HG03460 (cell line): Measurements from ENCODE around the gene HCST.
"Not testable (repeated sequence)": the region's sequence is repeated elsewhere in the genome, so short reads cannot be mapped to it uniquely, and the experiment has no call there.

Source experiments
- ATAC-seq: cut with Tn5 transposase; IDR thresholded peaks from one replicate; pipeline ENCODE4 v1.9.1; 2021; ENCODE audit not compliant: unreplicated experiment

The HCST gene

GRCh38 chr19:35903550-35904179, 1.3 kb downstream of the HCST start:
- ATAC-seq, result peak; percentile 43

- ATAC-seq, result no peak
Observed at GRCh38 chr19:35904311-35905068, 2.2 kb downstream of the HCST start.

- ATAC-seq, result no peak
Observed at GRCh38 chr19:35905178-35905727, 2.9 kb downstream of the HCST start.

DNA sequence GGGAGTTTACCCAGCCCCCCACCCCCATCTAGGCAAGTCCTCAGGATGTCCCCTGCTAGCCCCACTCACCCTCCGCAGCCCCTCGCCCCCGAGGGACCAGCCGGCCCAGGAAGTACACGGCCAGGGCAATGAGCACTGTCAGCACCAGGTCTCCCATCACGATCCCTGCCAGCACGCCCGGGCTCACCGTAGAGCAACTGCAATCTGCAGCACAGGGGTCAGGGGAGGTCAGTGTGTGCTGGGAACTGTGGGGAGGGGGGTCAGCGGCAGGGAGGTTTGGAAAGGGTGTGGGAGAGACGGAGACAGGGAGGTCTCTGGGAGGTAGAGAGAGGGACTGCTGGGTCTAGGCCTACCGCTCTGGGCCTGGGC, 5.0 kb downstream of the HCST start:
- ATAC-seq, result no peak

DNA sequence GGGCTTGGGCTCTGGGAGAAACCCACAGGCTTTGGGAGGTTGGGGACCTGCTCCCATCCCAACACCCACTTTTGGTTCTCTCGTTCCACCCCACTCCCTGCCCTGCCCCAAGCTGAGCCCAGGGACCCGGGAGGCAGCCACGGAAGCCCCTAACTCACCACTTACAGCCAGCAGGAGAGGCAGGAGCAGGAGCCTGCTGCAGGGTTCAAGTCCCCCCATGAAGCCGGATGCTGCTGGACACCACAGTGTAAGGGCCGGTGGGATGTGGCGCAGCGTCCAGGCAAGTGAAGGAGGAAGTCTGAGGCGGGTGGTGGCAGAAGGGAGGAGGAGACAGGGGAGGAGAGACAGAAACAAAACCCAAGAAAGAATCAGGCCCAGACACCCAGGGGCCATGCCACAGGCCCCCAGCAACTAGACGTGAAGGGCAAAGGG, 5.7 kb downstream of the HCST start, which contains the start of gene TYROBP:
TSS of gene TYROBP (minus strand) at position 286 of the 432 bp plus-strand sequence. CDS start at position 219, 67 bp downstream.
- no peak for ATAC-seq

- ATAC-seq, result peak; percentile 46
Observed at GRCh38 chr19:35908973-35909683, 6.8 kb downstream of the HCST start.

- no peak for ATAC-seq
Observed at GRCh38 chr19:35909684-35910035, 7.3 kb downstream of the HCST start.

GRCh38 chr19:35910355-35910754, 8.0 kb downstream of the HCST start:
- not testable (repeated sequence) for ATAC-seq

DNA sequence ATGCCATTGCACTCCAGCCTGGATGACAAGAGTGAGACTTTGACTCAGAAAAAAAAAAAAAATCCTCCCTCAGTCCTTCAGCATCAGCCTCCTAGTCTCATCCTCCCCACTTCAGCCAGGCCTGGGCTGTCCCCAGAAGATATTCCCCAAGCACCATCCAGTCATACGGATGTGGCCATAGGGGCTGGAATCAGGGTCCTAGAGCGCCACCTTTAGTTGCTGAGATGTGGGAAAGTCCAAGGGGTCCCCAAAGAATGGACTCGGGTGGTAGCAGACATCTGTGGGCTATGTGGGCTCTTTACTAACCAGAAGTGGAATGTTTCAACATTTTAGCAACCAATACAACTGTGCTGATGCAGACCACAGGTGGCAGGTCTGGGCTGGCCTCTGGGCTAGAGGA, 8.8 kb downstream of the HCST start:
- no peak for ATAC-seq

- no peak for ATAC-seq
Observed at GRCh38 chr19:35911790-35912189, 9.5 kb downstream of the HCST start.

DNA sequence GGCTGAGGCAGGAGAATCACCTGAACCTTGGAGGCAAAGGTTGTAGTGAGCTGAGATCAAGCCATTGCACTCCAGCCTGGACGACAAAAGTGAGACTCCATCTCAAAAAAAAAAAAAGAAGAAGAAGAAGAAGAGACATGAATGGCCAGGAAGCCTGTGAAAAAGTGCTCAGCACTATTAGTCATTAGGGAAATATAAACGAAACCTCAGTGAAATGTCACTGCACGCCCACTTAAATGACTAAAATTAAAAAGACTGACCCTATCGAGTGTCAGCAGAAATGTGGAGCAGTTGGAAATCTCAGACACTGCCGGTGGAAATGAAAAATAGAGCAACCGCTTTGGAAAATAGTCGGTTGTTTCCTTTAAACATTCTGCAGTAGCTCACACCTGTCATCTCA, 11.3 kb downstream of the HCST start:
- ATAC-seq, result no peak

DNA sequence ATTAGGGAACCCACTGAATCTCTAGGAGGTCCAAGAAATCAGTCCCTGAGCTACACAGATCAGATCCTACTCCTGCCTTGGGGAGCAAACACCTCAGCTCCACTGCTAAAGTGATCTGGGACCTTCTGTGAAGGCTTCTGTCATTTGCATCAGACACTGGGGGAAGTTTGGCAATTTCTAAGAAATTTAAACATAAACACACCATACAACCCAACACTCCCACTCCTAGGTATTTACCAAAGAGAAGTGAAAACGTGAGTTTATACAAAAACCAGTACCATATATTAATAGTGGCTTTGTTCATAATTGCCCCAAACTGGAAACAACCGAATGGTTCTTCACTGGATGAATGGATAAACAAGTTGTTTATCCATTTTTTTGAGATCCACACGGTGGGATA, 13.1 kb downstream of the HCST start:
- ATAC-seq, result no peak

GRCh38 chr19:35919306-35919705, 17.0 kb downstream of the HCST start:
- ATAC-seq, result no peak

GRCh38 chr19:35921012-35921411, 18.7 kb downstream of the HCST start:
- no peak for ATAC-seq

GRCh38 chr19:35925501-35925900, 23.2 kb downstream of the HCST start:
- no peak for ATAC-seq

DNA sequence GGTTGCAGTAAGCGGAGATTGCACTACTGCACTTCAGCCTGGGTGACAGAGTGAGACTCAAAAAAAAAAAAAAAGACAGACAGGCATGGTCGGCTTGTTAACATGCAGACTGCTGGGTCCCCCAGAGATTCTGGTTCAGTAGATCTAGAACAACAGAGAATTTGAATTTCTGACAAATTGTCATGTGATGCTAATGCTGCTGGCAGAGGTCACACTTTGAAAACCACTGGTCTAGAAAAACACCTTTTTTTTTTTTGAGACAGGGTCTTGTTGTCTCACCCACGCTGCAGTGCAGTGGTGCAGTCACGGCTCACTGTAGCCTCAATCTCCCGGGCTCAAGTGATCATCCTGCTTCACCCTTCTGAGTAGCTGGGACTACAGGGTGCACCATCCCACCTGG, 26.2 kb downstream of the HCST start:
- no peak for ATAC-seq

- no peak for ATAC-seq
Observed at GRCh38 chr19:35929876-35930275, 27.5 kb downstream of the HCST start.

- ATAC-seq, result peak; percentile 88
Observed at GRCh38 chr19:35931161-35931873, 29.0 kb downstream of the HCST start.

GRCh38 chr19:35931874-35932202, 29.5 kb downstream of the HCST start:
- ATAC-seq, result no peak

- no peak for ATAC-seq
Observed at GRCh38 chr19:35932291-35932936, 30.1 kb downstream of the HCST start.
